Esophagus muscularis mucosa (tissue), 3 donors: Measurements from ENCODE around the gene AREG.
"Not testable (repeated sequence)": the region's sequence is repeated elsewhere in the genome, so short reads cannot be mapped to it uniquely, and the experiment has no call there.

Experiments used
- POLR2AphosphoS5 ChIP-seq, 2 donors: sonication (generic); formaldehyde crosslinking; IDR thresholded peaks; one replicate each; pipeline ENCODE4 v1.6.1; 2017; ENCODE audit warnings: antibody characterized with exemption in 2 of 2
- TF ChIP-seq, protein P1 (sequence below), 3 experiments: fragments of 200-600 bp in 2 of 3; fragments of 450-650 bp in 1 of 3; sonication (generic) in 2 of 3; IDR thresholded peaks; one replicate each; pipeline ENCODE4 v1.5.1; 2017 to 2019; ENCODE audit warnings: antibody characterized with exemption in 3 of 3, mild to moderate bottlenecking in 2 of 3, moderate library complexity in 1 of 3

DNA sequence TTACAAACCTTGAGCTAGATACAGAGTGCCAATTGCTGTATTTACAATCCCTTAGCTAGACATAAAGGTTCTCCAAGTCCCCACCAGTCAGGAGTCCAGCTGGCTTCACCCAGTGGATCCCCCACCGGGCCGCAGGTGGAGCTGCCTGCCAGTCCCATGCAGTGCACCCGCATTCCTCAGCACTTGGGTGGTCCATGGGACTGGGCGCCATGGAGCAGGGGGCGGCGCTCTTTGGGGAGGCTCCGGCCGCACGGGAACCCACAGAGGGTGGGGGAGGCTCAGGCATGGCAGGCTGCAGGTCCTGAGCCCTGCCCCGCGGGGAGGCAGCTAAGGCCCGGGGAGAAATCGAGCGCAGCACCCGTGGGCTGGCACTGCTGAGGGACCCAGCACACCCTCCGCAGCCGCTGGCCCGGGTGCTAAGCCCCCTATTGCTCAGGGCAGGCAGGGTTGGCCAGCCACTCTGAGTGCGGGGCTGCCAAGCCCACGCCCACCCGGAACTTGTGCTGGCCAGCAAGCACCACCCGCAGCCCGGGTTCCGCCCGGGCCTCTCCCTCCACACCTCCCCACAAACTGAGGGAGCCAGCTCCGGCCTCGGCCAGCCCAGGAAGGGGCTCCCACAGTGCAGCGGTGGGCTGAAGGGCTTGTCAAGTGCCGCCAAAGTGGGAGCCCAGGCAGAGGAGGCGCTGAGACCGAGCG lies 45.9 kb upstream of the AREG start:
- TF ChIP-seq, protein P1, sequence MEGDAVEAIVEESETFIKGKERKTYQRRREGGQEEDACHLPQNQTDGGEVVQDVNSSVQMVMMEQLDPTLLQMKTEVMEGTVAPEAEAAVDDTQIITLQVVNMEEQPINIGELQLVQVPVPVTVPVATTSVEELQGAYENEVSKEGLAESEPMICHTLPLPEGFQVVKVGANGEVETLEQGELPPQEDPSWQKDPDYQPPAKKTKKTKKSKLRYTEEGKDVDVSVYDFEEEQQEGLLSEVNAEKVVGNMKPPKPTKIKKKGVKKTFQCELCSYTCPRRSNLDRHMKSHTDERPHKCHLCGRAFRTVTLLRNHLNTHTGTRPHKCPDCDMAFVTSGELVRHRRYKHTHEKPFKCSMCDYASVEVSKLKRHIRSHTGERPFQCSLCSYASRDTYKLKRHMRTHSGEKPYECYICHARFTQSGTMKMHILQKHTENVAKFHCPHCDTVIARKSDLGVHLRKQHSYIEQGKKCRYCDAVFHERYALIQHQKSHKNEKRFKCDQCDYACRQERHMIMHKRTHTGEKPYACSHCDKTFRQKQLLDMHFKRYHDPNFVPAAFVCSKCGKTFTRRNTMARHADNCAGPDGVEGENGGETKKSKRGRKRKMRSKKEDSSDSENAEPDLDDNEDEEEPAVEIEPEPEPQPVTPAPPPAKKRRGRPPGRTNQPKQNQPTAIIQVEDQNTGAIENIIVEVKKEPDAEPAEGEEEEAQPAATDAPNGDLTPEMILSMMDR (IDR thresholded peaks at IDR 0.05), result not testable (repeated sequence)
- not testable (repeated sequence) for TF ChIP-seq POLR2AphosphoS5 (IDR thresholded peaks at IDR 0.05)
